Neural cell (in vitro differentiated cells): ENCODE data around the gene WDHD1. TPM values are rescaled to one million over a fixed set of nuclear protein-coding genes. Genes with fewer than 3 reads are reported as not detected.

Source experiments
- H2AFZ ChIP-seq: fragments of 200-600, 300-800 bp; sonication (generic), shearing (Covaris generic); 2 replicates; pipeline ENCODE4 v1.6.0; 2014; ENCODE audit warnings: low read depth, mild to moderate bottlenecking, antibody characterized with exemption, low read length, moderate library complexity
- H3F3A ChIP-seq: fragments of 200-600 bp; shearing (Covaris generic); 2 replicates; pipeline ENCODE4 v1.6.1; 2016; ENCODE audit warnings: mild to moderate bottlenecking, moderate library complexity, mixed read lengths, antibody characterized with exemption, low read length; ENCODE audit not compliant: insufficient read depth, poor library complexity, severe bottlenecking
- H3K27ac ChIP-seq: fragments of 200-600, 300-800 bp; sonication (generic), shearing (Covaris generic); 2 replicates; pipeline ENCODE4 v1.5.1; 2014; ENCODE audit warnings: mild to moderate bottlenecking, low read length, moderate library complexity
- H3K27me3 ChIP-seq: fragments of 300-800, 200-600 bp; sonication (generic), shearing (Covaris generic); 2 replicates; pipeline ENCODE4 v1.6.0; 2014; ENCODE audit warnings: mild to moderate bottlenecking, low read depth, low read length, moderate library complexity; ENCODE audit not compliant: insufficient read depth
- H3K36me3 ChIP-seq: fragments of 300-800, 200-600 bp; sonication (generic), shearing (Covaris generic); 2 replicates; pipeline ENCODE4 v1.5.1; 2014; ENCODE audit warnings: mild to moderate bottlenecking, antibody characterized with exemption, low read length, moderate library complexity; ENCODE audit not compliant: insufficient read depth
- H3K4me2 ChIP-seq: fragments of 300-800, 200-600 bp; sonication (generic), shearing (Covaris generic); 2 replicates; pipeline ENCODE4 v1.6.0; 2014; ENCODE audit warnings: mild to moderate bottlenecking, low read length
- H3K4me3 ChIP-seq: fragments of 300-800, 200-600 bp; sonication (generic), shearing (Covaris generic); 2 replicates; pipeline ENCODE4 v1.5.1; 2014; ENCODE audit warnings: mild to moderate bottlenecking, low read length, moderate library complexity
- H3K79me2 ChIP-seq: fragments of 200-600 bp; shearing (Covaris generic); replicated peaks from 2 replicates; pipeline ENCODE4 v1.6.0; 2014; ENCODE audit warnings: mild to moderate bottlenecking, low read length, moderate library complexity; ENCODE audit not compliant: insufficient read depth
- H3K9ac ChIP-seq: fragments of 300-800, 200-600 bp; sonication (generic), shearing (Covaris generic); 2 replicates; pipeline ENCODE4 v1.6.1; 2016; ENCODE audit warnings: mild to moderate bottlenecking, low read length, mixed read lengths
- H3K9me2 ChIP-seq: fragments of 200-600 bp; shearing (Covaris generic); 2 replicates; pipeline ENCODE4 v1.6.1; 2016; ENCODE audit warnings: mild to moderate bottlenecking, low read length, mixed read lengths; ENCODE audit not compliant: insufficient read depth
- H3K9me3 ChIP-seq: fragments of 200-600, 300-800 bp; sonication (generic), shearing (Covaris generic); 2 replicates; pipeline ENCODE4 v1.6.1; 2016; ENCODE audit warnings: mild to moderate bottlenecking, mixed run types, low read length, moderate library complexity, mixed read lengths
- H4K20me1 ChIP-seq: fragments of 200-600 bp; shearing (Covaris generic); 2 replicates; pipeline ENCODE4 v1.6.1; 2016; ENCODE audit warnings: mild to moderate bottlenecking, mixed run types; ENCODE audit not compliant: insufficient read depth
- EP300 ChIP-seq: fragments of 450-650 bp; conservative IDR thresholded peaks from 2 replicates; pipeline ENCODE4 v1.6.1; 2014; ENCODE audit warnings: antibody characterized with exemption, mild to moderate bottlenecking, moderate library complexity; ENCODE audit not compliant: poor library complexity, severe bottlenecking
- EZH2 ChIP-seq: fragments of 200-600, 300-800 bp; shearing (Covaris generic), sonication (generic); IDR thresholded peaks from 2 replicates; pipeline ENCODE4 v1.6.1; 2014; ENCODE audit warnings: antibody characterized with exemption, low read length, borderline replicate concordance, mild to moderate bottlenecking; ENCODE audit not compliant: insufficient read depth, poor library complexity, severe bottlenecking
- MXI1 ChIP-seq: fragments of 450-650 bp; conservative IDR thresholded peaks from 2 replicates; pipeline ENCODE4 v1.6.1; 2014; ENCODE audit warnings: antibody characterized with exemption, mild to moderate bottlenecking; ENCODE audit not compliant: poor library complexity, severe bottlenecking
- POLR2AphosphoS5 ChIP-seq: IDR thresholded peaks from 2 replicates; pipeline ENCODE4 v1.6.1; 2012
- RAD21 ChIP-seq: fragments of 450-650 bp; conservative IDR thresholded peaks from 2 replicates; pipeline ENCODE4 v1.6.1; 2014; ENCODE audit warnings: antibody characterized with exemption, mild to moderate bottlenecking, moderate library complexity
- SMC3 ChIP-seq: fragments of 450-650 bp; conservative IDR thresholded peaks from 2 replicates; pipeline ENCODE4 v1.6.1; 2014; ENCODE audit warnings: antibody characterized with exemption, mild to moderate bottlenecking, moderate library complexity; ENCODE audit not compliant: poor library complexity
- TAF1 ChIP-seq: IDR thresholded peaks from 2 replicates; pipeline ENCODE4 v1.6.1; 2012; ENCODE audit warnings: low read depth
- polyA plus RNA-seq: library from polyadenylated mRNA; depleted of rRNA; stranded (reverse); fragments of >200 nt; gene quantifications from 2 replicates; pipeline ENCODE4 v1.2.3, GENCODE V29; 2014
- TF ChIP-seq, protein P1 (sequence below): IDR thresholded peaks from 2 replicates; pipeline ENCODE4 v1.6.1; 2012; ENCODE audit warnings: borderline replicate concordance
- TF ChIP-seq, protein P2 (sequence below): fragments of 450-650 bp; IDR thresholded peaks from 2 replicates; pipeline ENCODE4 v1.5.1; 2014; ENCODE audit warnings: antibody characterized with exemption, mild to moderate bottlenecking, moderate library complexity; ENCODE audit not compliant: poor library complexity, severe bottlenecking

Gene WDHD1
- polyA plus RNA-seq, 1 donor from 2014 or later: 8.0 TPM

DNA sequence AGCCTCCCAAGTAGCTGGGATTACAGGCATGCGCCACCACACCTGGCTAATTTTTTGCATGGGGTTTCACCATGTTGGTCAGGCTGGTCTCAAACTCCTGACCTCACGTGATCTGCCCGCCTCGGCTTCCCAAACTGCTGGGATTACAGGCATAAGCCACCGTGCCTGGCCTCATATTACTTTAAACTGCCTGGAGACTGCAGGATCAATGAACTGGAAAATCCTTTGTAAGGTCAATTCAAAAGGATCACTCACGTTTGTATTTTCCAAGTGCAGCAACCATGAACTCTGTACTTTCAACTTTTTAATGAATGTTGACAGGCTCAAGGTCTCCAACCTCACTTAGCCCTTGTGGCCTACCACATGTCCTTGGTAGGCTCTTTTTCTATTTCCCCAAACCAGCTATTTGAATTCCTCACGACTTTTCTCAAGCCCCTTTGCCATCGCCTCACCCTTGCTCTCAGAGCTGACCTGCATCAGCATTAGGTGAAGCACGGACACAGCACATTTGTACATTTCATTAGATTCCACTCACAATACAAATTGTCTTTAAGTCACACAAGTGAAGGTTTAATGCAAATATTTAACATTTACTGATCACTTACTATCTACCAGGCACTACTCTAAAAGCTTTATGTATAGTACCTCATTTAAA is 82.0 kb downstream of the WDHD1 start:
- no peaks in the 10 kb centered on the region for H3K79me2 ChIP-seq
- no peak overlapping the region for H3K27ac ChIP-seq
- H3K9me2 ChIP-seq: no peaks in the 10 kb centered on the region
- H3K9ac ChIP-seq: no peak overlapping the region
- H3K4me2 ChIP-seq: no peak overlapping the region
- no peaks in the 10 kb centered on the region for H3F3A ChIP-seq
- no peak overlapping the region for H3K4me3 ChIP-seq
- H2AFZ ChIP-seq: no peak overlapping the region
- no peaks in the 10 kb centered on the region for H4K20me1 ChIP-seq
- H3K27me3 ChIP-seq: no peaks in the 10 kb centered on the region
- TF ChIP-seq TAF1 (no peak), SMC3 (no peak), RAD21 (no peak), MXI1 (no peak), POLR2AphosphoS5 (no peak), EP300 (no peak), EZH2 (no peak)
- TF ChIP-seq, protein P1, sequence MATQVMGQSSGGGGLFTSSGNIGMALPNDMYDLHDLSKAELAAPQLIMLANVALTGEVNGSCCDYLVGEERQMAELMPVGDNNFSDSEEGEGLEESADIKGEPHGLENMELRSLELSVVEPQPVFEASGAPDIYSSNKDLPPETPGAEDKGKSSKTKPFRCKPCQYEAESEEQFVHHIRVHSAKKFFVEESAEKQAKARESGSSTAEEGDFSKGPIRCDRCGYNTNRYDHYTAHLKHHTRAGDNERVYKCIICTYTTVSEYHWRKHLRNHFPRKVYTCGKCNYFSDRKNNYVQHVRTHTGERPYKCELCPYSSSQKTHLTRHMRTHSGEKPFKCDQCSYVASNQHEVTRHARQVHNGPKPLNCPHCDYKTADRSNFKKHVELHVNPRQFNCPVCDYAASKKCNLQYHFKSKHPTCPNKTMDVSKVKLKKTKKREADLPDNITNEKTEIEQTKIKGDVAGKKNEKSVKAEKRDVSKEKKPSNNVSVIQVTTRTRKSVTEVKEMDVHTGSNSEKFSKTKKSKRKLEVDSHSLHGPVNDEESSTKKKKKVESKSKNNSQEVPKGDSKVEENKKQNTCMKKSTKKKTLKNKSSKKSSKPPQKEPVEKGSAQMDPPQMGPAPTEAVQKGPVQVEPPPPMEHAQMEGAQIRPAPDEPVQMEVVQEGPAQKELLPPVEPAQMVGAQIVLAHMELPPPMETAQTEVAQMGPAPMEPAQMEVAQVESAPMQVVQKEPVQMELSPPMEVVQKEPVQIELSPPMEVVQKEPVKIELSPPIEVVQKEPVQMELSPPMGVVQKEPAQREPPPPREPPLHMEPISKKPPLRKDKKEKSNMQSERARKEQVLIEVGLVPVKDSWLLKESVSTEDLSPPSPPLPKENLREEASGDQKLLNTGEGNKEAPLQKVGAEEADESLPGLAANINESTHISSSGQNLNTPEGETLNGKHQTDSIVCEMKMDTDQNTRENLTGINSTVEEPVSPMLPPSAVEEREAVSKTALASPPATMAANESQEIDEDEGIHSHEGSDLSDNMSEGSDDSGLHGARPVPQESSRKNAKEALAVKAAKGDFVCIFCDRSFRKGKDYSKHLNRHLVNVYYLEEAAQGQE: no peak
- TF ChIP-seq, protein P2, sequence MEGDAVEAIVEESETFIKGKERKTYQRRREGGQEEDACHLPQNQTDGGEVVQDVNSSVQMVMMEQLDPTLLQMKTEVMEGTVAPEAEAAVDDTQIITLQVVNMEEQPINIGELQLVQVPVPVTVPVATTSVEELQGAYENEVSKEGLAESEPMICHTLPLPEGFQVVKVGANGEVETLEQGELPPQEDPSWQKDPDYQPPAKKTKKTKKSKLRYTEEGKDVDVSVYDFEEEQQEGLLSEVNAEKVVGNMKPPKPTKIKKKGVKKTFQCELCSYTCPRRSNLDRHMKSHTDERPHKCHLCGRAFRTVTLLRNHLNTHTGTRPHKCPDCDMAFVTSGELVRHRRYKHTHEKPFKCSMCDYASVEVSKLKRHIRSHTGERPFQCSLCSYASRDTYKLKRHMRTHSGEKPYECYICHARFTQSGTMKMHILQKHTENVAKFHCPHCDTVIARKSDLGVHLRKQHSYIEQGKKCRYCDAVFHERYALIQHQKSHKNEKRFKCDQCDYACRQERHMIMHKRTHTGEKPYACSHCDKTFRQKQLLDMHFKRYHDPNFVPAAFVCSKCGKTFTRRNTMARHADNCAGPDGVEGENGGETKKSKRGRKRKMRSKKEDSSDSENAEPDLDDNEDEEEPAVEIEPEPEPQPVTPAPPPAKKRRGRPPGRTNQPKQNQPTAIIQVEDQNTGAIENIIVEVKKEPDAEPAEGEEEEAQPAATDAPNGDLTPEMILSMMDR: no peak
- no peaks in the 10 kb centered on the region for H3K9me3 ChIP-seq
- no peaks in the 10 kb centered on the region for H3K36me3 ChIP-seq

DNA sequence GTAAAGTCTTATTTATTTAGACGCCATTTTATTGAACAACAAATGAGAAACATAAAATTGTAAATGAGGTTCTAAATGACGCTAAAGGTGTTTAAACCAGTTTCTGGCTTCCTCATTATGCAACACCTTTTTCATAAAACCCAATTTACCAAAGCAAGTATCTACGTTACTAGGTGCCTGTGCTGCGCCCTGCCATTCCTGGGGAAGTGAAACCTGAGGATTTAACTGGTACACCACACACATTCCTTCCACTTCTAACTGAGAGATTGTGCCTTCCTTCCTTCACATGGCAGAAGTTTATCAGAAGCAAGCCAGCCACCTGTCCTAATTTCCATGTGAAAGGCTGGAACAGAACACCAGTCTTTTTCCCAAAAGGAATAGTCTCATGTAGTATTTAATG is 84.0 kb downstream of the WDHD1 start:
- Histone ChIP-seq H3K4me2 (no peak overlapping the region), H3K9me3 (no peaks in the 10 kb centered on the region), H3K9ac (no peak overlapping the region), H3K27ac (no peak overlapping the region), H3K9me2 (no peaks in the 10 kb centered on the region), H3K79me2 (no peaks in the 10 kb centered on the region), H3F3A (no peaks in the 10 kb centered on the region), H3K36me3 (no peaks in the 10 kb centered on the region), H3K27me3 (no peaks in the 10 kb centered on the region), H2AFZ (no peak overlapping the region), H3K4me3 (no peak overlapping the region), H4K20me1 (no peaks in the 10 kb centered on the region)
- TF ChIP-seq, protein P1: no peak
- no peak for TF ChIP-seq EZH2
